Measurements from ENCODE around the gene RND2. TPM values are rescaled to one million over a fixed set of nuclear protein-coding genes. Genes with fewer than 3 reads are reported as not detected.
A peak's percentile ranks its signal among the peaks of the same experiment; 100 is the strongest.

The RND2 gene
- total RNA-seq, 2 donors from 2014 or later, result not detected

GRCh38 chr17:43014649-43015542 is 10.1 kb upstream of the RND2 start:
- ATAC-seq (replicated peaks in 1 of 2) (no peak), DNase-seq (no peak)
- Mint-ChIP-seq H3K27ac (no peak overlapping the region), H3K4me3 (no peak overlapping the region), H3K36me3 (ENCODE audit: insufficient read depth in 2 of 2) (peaks cover 0 to 3% of the 10 kb centered on the region in 2 donors), H3K9me3 (no peaks in the 10 kb centered on the region), H3K27me3 (ENCODE audit: low read depth) (no peaks in the 10 kb centered on the region), H3K4me1 (ENCODE audit: low read depth) (peaks cover 8% of the 10 kb centered on the region)

- H3K27ac Mint-ChIP-seq, result no peak overlapping the region
- DNase-seq, result no peak
Measured at GRCh38 chr17:43015579-43015978, 9.5 kb upstream of the RND2 start.

GRCh38 chr17:43016216-43016615 is 8.8 kb upstream of the RND2 start:
- H3K4me3 Mint-ChIP-seq, result no peak overlapping the region
- ATAC-seq (replicated peaks in 1 of 2) (no peak), DNase-seq (no peak)
- H3K27ac Mint-ChIP-seq, result no peak overlapping the region
- no peaks in the 10 kb centered on the region for H3K27me3 Mint-ChIP-seq (ENCODE audit: low read depth)
- peaks cover 5% of the 10 kb centered on the region for H3K4me1 Mint-ChIP-seq (ENCODE audit: low read depth)
- H3K9me3 Mint-ChIP-seq, result no peaks in the 10 kb centered on the region
- peaks cover 0 to 3% of the 10 kb centered on the region in 2 donors for H3K36me3 Mint-ChIP-seq (ENCODE audit: insufficient read depth in 2 of 2)

More at GRCh38 chr17:43015579-43015978, 9.5 kb upstream of the RND2 start:
- H3K4me1 Mint-ChIP-seq (ENCODE audit: low read depth), result peaks cover 2% of the 10 kb centered on the region
- ATAC-seq (replicated peaks in 1 of 2), result no peak
- no peak overlapping the region for H3K4me3 Mint-ChIP-seq
- no peaks in the 10 kb centered on the region for H3K27me3 Mint-ChIP-seq (ENCODE audit: low read depth)
- no peaks in the 10 kb centered on the region for H3K9me3 Mint-ChIP-seq
- peaks cover 0 to 3% of the 10 kb centered on the region in 2 donors for H3K36me3 Mint-ChIP-seq (ENCODE audit: insufficient read depth in 2 of 2)

- ATAC-seq (replicated peaks in 1 of 2) (peak in 1 of 2 donors; percentile 14), DNase-seq (no peak)
- no peak overlapping the region for H3K27ac Mint-ChIP-seq
- H3K4me3 Mint-ChIP-seq, result no peak overlapping the region
- no peaks in the 10 kb centered on the region for H3K36me3 Mint-ChIP-seq (ENCODE audit: insufficient read depth in 2 of 2)
- peaks cover 6% of the 10 kb centered on the region for H3K4me1 Mint-ChIP-seq (ENCODE audit: low read depth)
- no peaks in the 10 kb centered on the region for H3K9me3 Mint-ChIP-seq
- no peaks in the 10 kb centered on the region for H3K27me3 Mint-ChIP-seq (ENCODE audit: low read depth)
Measured at GRCh38 chr17:43018008-43018853, 6.8 kb upstream of the RND2 start.

GRCh38 chr17:43018932-43019331 is 6.1 kb upstream of the RND2 start:
- Mint-ChIP-seq H3K4me3 (no peak overlapping the region), H3K27ac (no peak overlapping the region), H3K36me3 (ENCODE audit: insufficient read depth in 2 of 2) (no peaks in the 10 kb centered on the region), H3K4me1 (ENCODE audit: low read depth) (peaks cover 6% of the 10 kb centered on the region), H3K27me3 (ENCODE audit: low read depth) (no peaks in the 10 kb centered on the region), H3K9me3 (no peaks in the 10 kb centered on the region)
- ATAC-seq (replicated peaks in 1 of 2) (no peak), DNase-seq (no peak)

- Mint-ChIP-seq H3K4me3 (no peak overlapping the region), H3K27ac (no peak overlapping the region), H3K27me3 (ENCODE audit: low read depth) (no peaks in the 10 kb centered on the region), H3K4me1 (ENCODE audit: low read depth) (peaks cover 10% of the 10 kb centered on the region), H3K9me3 (no peaks in the 10 kb centered on the region), H3K36me3 (ENCODE audit: insufficient read depth in 2 of 2) (no peaks in the 10 kb centered on the region)
- ATAC-seq (replicated peaks in 1 of 2) (no peak), DNase-seq (no peak)
Measured at GRCh38 chr17:43019418-43019817, 5.6 kb upstream of the RND2 start.

- no peaks in the 10 kb centered on the region for H3K9me3 Mint-ChIP-seq
Measured at GRCh38 chr17:43020030-43020621, 4.9 kb upstream of the RND2 start.

GRCh38 chr17:43020789-43021740 is 4.0 kb upstream of the RND2 start:
- H3K27ac Mint-ChIP-seq, result no peak overlapping the region

More at GRCh38 chr17:43020030-43020621, 4.9 kb upstream of the RND2 start:
- Mint-ChIP-seq H3K36me3 (ENCODE audit: insufficient read depth in 2 of 2) (no peaks in the 10 kb centered on the region), H3K4me3 (peak overlapping the region; percentile 92 to 93), H3K4me1 (ENCODE audit: low read depth) (peaks cover 15% of the 10 kb centered on the region), H3K27ac (no peak overlapping the region), H3K27me3 (ENCODE audit: low read depth) (peaks cover under 1% of the 10 kb centered on the region)
- no peak for DNase-seq
- ATAC-seq (replicated peaks in 1 of 2), result no peak

GRCh38 chr17:43021741-43022512 is 3.1 kb upstream of the RND2 start, which contains the start of gene VAT1:
Gene VAT1 (minus strand): TSS chr17:43022385. CDS start chr17:43022322, 63 bp downstream.
- Mint-ChIP-seq H3K27me3 (ENCODE audit: low read depth) (peaks cover 9% of the 10 kb centered on the region), H3K36me3 (ENCODE audit: insufficient read depth in 2 of 2) (no peaks in the 10 kb centered on the region), H3K4me1 (ENCODE audit: low read depth) (peaks cover 19% of the 10 kb centered on the region), H3K9me3 (no peaks in the 10 kb centered on the region), H3K27ac (peak within 1 kb of the TSS; percentile 63), H3K4me3 (peak within 1 kb of the TSS; percentile 92 to 93)
- ATAC-seq (replicated peaks in 1 of 2), result peak; percentile 65 to 66
- peak; percentile 65 to 73 for DNase-seq

More at GRCh38 chr17:43020789-43021740, 4.0 kb upstream of the RND2 start:
- Mint-ChIP-seq H3K4me1 (ENCODE audit: low read depth) (peaks cover 19% of the 10 kb centered on the region), H3K27me3 (ENCODE audit: low read depth) (peaks cover 9% of the 10 kb centered on the region), H3K4me3 (peak overlapping the region; percentile 92 to 93), H3K9me3 (no peaks in the 10 kb centered on the region), H3K36me3 (ENCODE audit: insufficient read depth in 2 of 2) (no peaks in the 10 kb centered on the region)
- ATAC-seq (replicated peaks in 1 of 2) (no peak), DNase-seq (peak in 1 of 2 donors; percentile 30)

GRCh38 chr17:43025290-43025657 is 243 bp downstream of the RND2 start:
- Mint-ChIP-seq H3K4me1 (ENCODE audit: low read depth) (peaks cover 19% of the 10 kb centered on the region), H3K4me3 (peak overlapping the region; percentile 81 to 85), H3K36me3 (ENCODE audit: insufficient read depth in 2 of 2) (no peaks in the 10 kb centered on the region), H3K9me3 (no peaks in the 10 kb centered on the region), H3K27me3 (ENCODE audit: low read depth) (peaks cover 9% of the 10 kb centered on the region), H3K27ac (peak overlapping the region; percentile 46)
- no peak for ATAC-seq (replicated peaks in 1 of 2)
- DNase-seq, result no peak

GRCh38 chr17:43025766-43026537 is 921 bp downstream of the RND2 start:
- peak overlapping the region; percentile 81 to 85 for H3K4me3 Mint-ChIP-seq
- no peak for ATAC-seq (replicated peaks in 1 of 2)
- H3K36me3 Mint-ChIP-seq (ENCODE audit: insufficient read depth in 2 of 2), result no peaks in the 10 kb centered on the region
- peaks cover 17% of the 10 kb centered on the region for H3K4me1 Mint-ChIP-seq (ENCODE audit: low read depth)
- H3K9me3 Mint-ChIP-seq, result no peaks in the 10 kb centered on the region
- no peak overlapping the region for H3K27ac Mint-ChIP-seq
- DNase-seq, result no peak
- H3K27me3 Mint-ChIP-seq (ENCODE audit: low read depth), result peaks cover 9% of the 10 kb centered on the region

All from activated T-cell treated with anti-CD3 and anti-CD28 coated beads, Interleukin-2, amount 50 U/mL, for 72 hours (primary cell).